Measurements from ENCODE around the gene ATAD3C.
"Not testable (repeated sequence)": the region's sequence is repeated elsewhere in the genome, so short reads cannot be mapped to it uniquely, and the experiment has no call there.

GRCh38 chr1:1480488-1480867 lies 31.0 kb downstream of the ATAD3C start:
- TF ChIP-seq CTCF (conservative IDR thresholded peaks at IDR 0.05; ENCODE audit: low read depth, low read length); EZH2phosphoT487 (IDR thresholded peaks at IDR 0.05; ENCODE audit: borderline replicate concordance, low read length): not testable (repeated sequence)

Data from PC-3 (cell line).